Body of pancreas (tissue), 4 donors: Measurements from ENCODE around the gene CSTF1. TPM values are rescaled to one million over a fixed set of nuclear protein-coding genes. Genes with fewer than 3 reads are reported as not detected.

Source experiments
- ATAC-seq: fragments of 150-250 bp; one replicate; pipeline ENCODE4 v1.9.1; 2016
- DNase-seq, 4 donors: peaks; one replicate each; pipeline ENCODE4 v3.0.0-alpha.2; 2019
- H3K27ac ChIP-seq, 4 donors: fragments of 200-600 bp; sonication (generic); 1 replicate in 3 of 4; 2 replicates in 1 of 4; pipeline versions ENCODE4 v1.5.1 to v1.6.1; 2016 to 2019; ENCODE audit warnings: mild to moderate bottlenecking in 1 of 4, mixed read lengths in 1 of 4, moderate library complexity in 1 of 4
- H3K27me3 ChIP-seq, 2 donors: fragments of 200-600 bp; sonication (generic); one replicate each; pipeline ENCODE4 v1.6.0; 2016; ENCODE audit warnings: mild to moderate bottlenecking in 1 of 2
- H3K36me3 ChIP-seq, 2 donors: fragments of 200-600 bp; sonication (generic); replicated peaks in 1 of 2; 2 replicates each; pipeline ENCODE4 v1.5.1; 2016; ENCODE audit warnings: low read depth in 2 of 2; ENCODE audit not compliant: insufficient read depth in 1 of 2
- H3K4me1 ChIP-seq: fragments of 200-600 bp; sonication (generic); one replicate; pipeline ENCODE4 v1.6.0; 2016
- H3K4me3 ChIP-seq, 2 donors: fragments of 200-600 bp; sonication (generic); 1 replicate in 1 of 2; 2 replicates in 1 of 2; pipeline ENCODE4 v1.5.1; 2016 to 2019
- H3K9me3 ChIP-seq, 3 donors: fragments of 200-600 bp; sonication (generic); 1 replicate in 2 of 3; 2 replicates in 1 of 3; pipeline ENCODE4 v1.5.1; 2016
- CTCF ChIP-seq, 7 experiments: fragments of 450-650 bp in 4 of 7; fragments of 200-600 bp in 3 of 7; sonication (generic) in 3 of 7; IDR thresholded peaks; one replicate each; pipeline ENCODE4 v1.5.1; 2016 to 2019; ENCODE audit warnings: antibody characterized with exemption in 7 of 7
- POLR2A ChIP-seq, 3 donors: fragments of 450-650 bp; IDR thresholded peaks; one replicate each; pipeline ENCODE4 v1.6.1; 2016; ENCODE audit warnings: antibody characterized with exemption in 3 of 3, mild to moderate bottlenecking in 2 of 3
- WGBS, 2 donors: methylation state at CpG; one replicate each; pipeline ENCODE4 v1.1.5; 2017; 5-methylcytosine and 5-hydroxymethylcytosine counted together
- intact Hi-C: fragments of 100-400 bp; cut with DNase I; formaldehyde crosslinking; loops from one replicate; pipeline ENCODE4 v1.15.1; 2023
- total RNA-seq, 2 donors: library from RNA; depleted of rRNA; stranded (reverse); fragments of >200 nt; gene quantifications; one replicate each; pipeline ENCODE4 v1.1.0, GENCODE V29; 2016

Gene CSTF1
- total RNA-seq, 2 donors from 2014 or later = 12.2 to 14.5 TPM

- intact Hi-C loops = no loop called here
- H3K36me3 ChIP-seq = no peaks in the 10 kb centered on the region
- H3K4me1 ChIP-seq = no peaks in the 10 kb centered on the region
- no peak for TF ChIP-seq POLR2A (IDR thresholded peaks at IDR 0.05)
- TF ChIP-seq CTCF (IDR thresholded peaks at IDR 0.05) = no peak
- no peak overlapping the region for H3K4me3 ChIP-seq
- no peaks in the 10 kb centered on the region for H3K9me3 ChIP-seq
- H3K27me3 ChIP-seq = no peaks in the 10 kb centered on the region
- WGBS, 2 donors = 56 to 61% methylated on average over 4 of the region's 4 CpGs
- DNase-seq = no peak
- no peak for ATAC-seq
- no peak overlapping the region for H3K27ac ChIP-seq
Measured at GRCh38 chr20:56440346-56441007, 48.0 kb downstream of the CSTF1 start.

GRCh38 chr20:56442389-56443365 is 50.2 kb downstream of the CSTF1 start:
- H3K4me1 ChIP-seq = no peaks in the 10 kb centered on the region
- H3K36me3 ChIP-seq = no peaks in the 10 kb centered on the region
- no peak for TF ChIP-seq POLR2A (IDR thresholded peaks at IDR 0.05)
- TF ChIP-seq CTCF (IDR thresholded peaks at IDR 0.05) = no peak
- H3K4me3 ChIP-seq = no peak overlapping the region
- intact Hi-C loops = no loop called here
- ATAC-seq (no peak), DNase-seq (no peak)
- H3K9me3 ChIP-seq = no peaks in the 10 kb centered on the region
- no peak overlapping the region for H3K27ac ChIP-seq
- 72 to 81% methylated on average over 17 of the region's 17 CpGs for WGBS, 2 donors
- H3K27me3 ChIP-seq = no peaks in the 10 kb centered on the region

- Histone ChIP-seq H3K27me3 (no peaks in the 10 kb centered on the region), H3K36me3 (no peaks in the 10 kb centered on the region), H3K9me3 (no peaks in the 10 kb centered on the region), H3K4me3 (no peak overlapping the region), H3K4me1 (no peaks in the 10 kb centered on the region), H3K27ac (no peak overlapping the region)
- intact Hi-C loops = no loop called here
- DNase-seq (no peak), ATAC-seq (no peak)
- 45 to 50% methylated on average over 20 to 27 of the region's 27 CpGs for WGBS, 2 donors
- TF ChIP-seq POLR2A (IDR thresholded peaks at IDR 0.05) = no peak
- TF ChIP-seq CTCF (IDR thresholded peaks at IDR 0.05) = no peak
Measured at GRCh38 chr20:56443654-56444540, 51.5 kb downstream of the CSTF1 start.

- no peaks in the 10 kb centered on the region for H3K4me1 ChIP-seq
- no peak overlapping the region for H3K27ac ChIP-seq
- no peak for TF ChIP-seq POLR2A (IDR thresholded peaks at IDR 0.05)
- TF ChIP-seq CTCF (IDR thresholded peaks at IDR 0.05) = no peak
- no peaks in the 10 kb centered on the region for H3K27me3 ChIP-seq
- DNase-seq = no peak
- H3K4me3 ChIP-seq = no peak overlapping the region
- intact Hi-C loops = no loop called here
- no peaks in the 10 kb centered on the region for H3K9me3 ChIP-seq
- no peak for ATAC-seq
- WGBS, 2 donors = 67 to 76% methylated on average over 3 of the region's 3 CpGs
- no peaks in the 10 kb centered on the region for H3K36me3 ChIP-seq
Measured at GRCh38 chr20:56445130-56445529, 52.7 kb downstream of the CSTF1 start.
